Prostate gland (tissue), 2 donors: ENCODE data around the gene STIM1.

Source experiments
- CTCF ChIP-seq, 4 experiments: fragments of 200-600 bp in 2 of 4; fragments of 450-650 bp in 2 of 4; sonication (generic) in 2 of 4; IDR thresholded peaks; 1 replicate in 3 of 4; 2 replicates in 1 of 4; pipeline ENCODE4 v1.5.1; 2016 to 2019; ENCODE audit warnings: antibody characterized with exemption in 4 of 4, mild to moderate bottlenecking in 2 of 4, moderate library complexity in 2 of 4
- POLR2AphosphoS5 ChIP-seq: sonication (generic); formaldehyde crosslinking; IDR thresholded peaks from one replicate; pipeline ENCODE4 v1.6.1; 2017; ENCODE audit warnings: antibody characterized with exemption

- TF ChIP-seq CTCF (IDR thresholded peaks at IDR 0.05) (no peak), POLR2AphosphoS5 (no peak)
Observed at GRCh38 chr11:3956748-3957147, 101.3 kb downstream of the STIM1 start.
